ENCODE data around the gene AGAP1.
"Not testable (repeated sequence)": the region's sequence is repeated elsewhere in the genome, so short reads cannot be mapped to it uniquely, and the experiment has no call there.

Gene AGAP1

DNA sequence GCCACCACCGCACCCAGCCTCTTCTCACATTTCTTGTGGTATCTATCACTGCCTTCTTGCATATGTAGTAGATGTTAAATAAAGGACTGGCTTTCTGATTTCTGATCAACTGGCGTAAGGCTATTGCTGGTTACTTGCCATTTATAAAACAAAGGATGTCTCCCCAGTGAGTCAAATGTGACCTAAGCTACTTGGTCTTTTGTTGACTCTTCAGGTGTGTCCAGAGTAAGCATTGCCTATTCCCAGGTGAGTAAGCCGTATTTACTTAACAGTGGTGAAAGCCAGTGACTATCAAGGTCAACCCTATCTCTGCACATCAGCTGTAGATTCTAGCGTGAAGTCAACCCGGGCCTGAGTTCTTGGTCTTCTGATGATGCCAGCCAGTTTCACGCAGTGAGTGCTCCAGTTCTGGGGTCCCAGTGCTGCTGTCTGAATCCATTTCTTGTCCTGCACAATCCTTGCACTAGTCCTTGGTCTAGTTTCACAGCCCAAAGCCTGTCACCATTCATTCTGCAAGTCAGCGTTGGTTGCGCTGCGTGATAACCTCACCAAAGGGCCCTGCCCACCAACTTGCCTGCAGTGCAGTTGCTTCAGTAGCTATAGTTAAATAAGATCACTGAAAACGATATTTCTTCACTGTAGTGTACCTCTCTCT, 554.2 kb downstream of the AGAP1 start:
- DNase-seq (ENCODE audit: low read depth in 4 of 4, low spot score in 1 of 4): no peak

DNA sequence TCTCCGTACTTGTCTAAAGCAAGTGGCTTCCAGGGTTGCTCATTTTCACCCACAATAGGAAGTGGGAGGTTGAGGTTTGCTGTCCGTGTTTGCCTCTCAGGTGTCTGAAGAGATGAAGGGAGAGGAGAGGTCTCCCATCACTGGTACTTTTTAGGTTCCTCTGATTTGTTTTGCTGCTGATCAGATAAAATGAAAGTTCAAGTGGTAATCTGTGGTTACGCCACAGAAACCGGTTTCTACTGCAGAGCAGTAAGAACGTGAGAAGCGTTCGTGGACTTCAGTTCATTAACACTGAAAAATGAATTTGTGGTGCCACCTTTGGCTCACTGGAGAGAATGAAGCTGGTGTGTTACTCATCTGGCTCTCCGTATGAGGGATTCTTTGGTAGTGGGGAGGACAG, 556.1 kb downstream of the AGAP1 start:
- no peak for DNase-seq (ENCODE audit: low read depth in 4 of 4, low spot score in 1 of 4)

GRCh38 chr2:236051351-236051750, 557.5 kb downstream of the AGAP1 start:
- no peak for DNase-seq (ENCODE audit: low read depth in 4 of 4, low spot score in 1 of 4)

DNA sequence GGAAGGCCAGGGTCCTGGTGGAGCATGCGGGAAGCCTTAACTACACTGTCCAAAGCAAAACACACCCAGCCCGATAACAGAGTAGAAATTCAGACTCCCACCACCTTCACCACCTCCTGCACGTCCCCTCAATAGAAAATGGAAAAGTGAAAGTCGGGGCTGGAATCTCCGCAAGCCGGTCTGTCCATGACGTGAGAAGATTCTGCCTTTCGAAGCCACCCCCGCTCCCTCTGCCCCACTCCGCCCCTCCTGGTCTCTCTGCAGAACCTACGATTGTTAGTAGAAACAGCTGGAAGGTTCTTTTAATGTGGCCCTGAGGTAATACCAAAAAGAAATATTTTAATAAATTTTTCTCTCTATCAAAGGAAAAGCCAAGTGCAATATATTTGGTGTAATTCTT, 558.0 kb downstream of the AGAP1 start:
- DNase-seq (ENCODE audit: low read depth in 4 of 4, low spot score in 1 of 4): no peak

- no peak for DNase-seq (ENCODE audit: low read depth in 4 of 4, low spot score in 1 of 4)
These were observed 558.4 kb downstream of the AGAP1 start for GRCh38 chr2:236052206-236052605.

- DNase-seq (ENCODE audit: low read depth in 4 of 4, low spot score in 1 of 4): no peak
These were observed 559.3 kb downstream of the AGAP1 start for GRCh38 chr2:236052926-236053821.

- no peak for DNase-seq (ENCODE audit: low read depth in 4 of 4, low spot score in 1 of 4)
These were observed 560.3 kb downstream of the AGAP1 start for GRCh38 chr2:236054125-236054524.

- DNase-seq (ENCODE audit: low read depth in 4 of 4, low spot score in 1 of 4): no peak
These were observed 560.9 kb downstream of the AGAP1 start for GRCh38 chr2:236054621-236055305.

GRCh38 chr2:236055471-236055870, 561.6 kb downstream of the AGAP1 start:
- DNase-seq (ENCODE audit: low read depth in 4 of 4, low spot score in 1 of 4): no peak

GRCh38 chr2:236056141-236056540, 562.3 kb downstream of the AGAP1 start:
- DNase-seq (ENCODE audit: low read depth in 4 of 4, low spot score in 1 of 4): no peak

DNA sequence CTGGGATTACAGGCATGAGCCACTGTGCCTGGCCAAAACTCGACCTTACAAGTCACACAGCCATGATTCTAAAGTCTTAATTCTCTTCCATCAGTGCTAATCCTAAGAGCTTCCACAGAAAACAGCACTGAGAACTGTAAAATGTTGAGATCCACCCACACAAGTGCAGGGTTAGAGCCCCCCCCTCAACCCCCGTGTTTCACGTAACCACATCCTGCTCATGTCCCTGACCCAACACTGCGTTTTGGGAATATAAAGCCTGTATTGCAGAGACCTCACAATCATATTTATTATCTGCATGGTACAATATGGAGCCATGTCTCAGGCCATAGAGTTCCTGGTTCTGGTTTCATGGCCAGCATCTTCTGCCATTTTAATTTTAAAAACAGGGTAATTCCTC, 563.5 kb downstream of the AGAP1 start:
- DNase-seq (ENCODE audit: low read depth in 4 of 4, low spot score in 1 of 4): no peak

DNA sequence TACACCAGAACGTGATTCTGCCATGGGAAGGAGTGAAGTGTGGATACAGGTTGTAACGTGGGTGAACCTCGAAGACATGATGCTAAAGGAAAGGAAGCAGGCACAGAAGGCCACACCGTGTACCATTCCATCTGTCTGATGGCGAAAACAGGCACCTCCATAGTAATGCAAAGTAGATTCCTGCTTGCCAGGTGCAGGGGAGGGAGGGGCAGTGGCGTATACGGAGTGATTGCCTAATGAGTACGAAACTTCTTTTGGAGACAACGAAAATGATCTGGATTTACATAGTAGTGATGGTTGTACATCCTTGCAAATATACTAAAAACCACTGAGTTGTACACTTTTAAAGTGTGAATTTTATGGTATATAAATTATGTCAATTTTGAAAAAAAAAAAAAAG, 567.7 kb downstream of the AGAP1 start:
- DNase-seq (ENCODE audit: low read depth in 4 of 4, low spot score in 1 of 4): no peak

- no peak for DNase-seq (ENCODE audit: low read depth in 4 of 4, low spot score in 1 of 4)
These were observed 568.1 kb downstream of the AGAP1 start for GRCh38 chr2:236061899-236062298.

DNA sequence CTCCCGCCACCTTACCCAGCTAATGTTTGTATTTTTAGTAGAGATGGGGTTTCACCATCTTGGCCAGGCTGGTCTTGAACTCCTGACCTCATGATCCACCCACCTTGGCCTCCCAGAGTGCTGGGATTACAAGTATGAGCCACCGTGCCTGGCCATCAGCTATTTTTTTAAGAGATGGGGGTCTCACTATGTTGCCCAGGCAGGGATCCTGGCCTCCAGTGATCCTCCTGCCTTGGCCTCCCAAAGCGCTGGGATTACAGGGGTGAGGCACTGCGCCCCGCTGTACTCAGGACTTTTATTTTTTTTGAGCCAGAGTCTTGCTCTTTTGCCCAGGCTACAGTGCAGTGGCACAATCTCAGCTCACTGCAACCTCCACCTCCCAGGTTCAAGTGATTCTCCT, 569.0 kb downstream of the AGAP1 start:
- not testable (repeated sequence) for DNase-seq (ENCODE audit: low read depth in 4 of 4, low spot score in 1 of 4)

- DNase-seq (ENCODE audit: low read depth in 4 of 4, low spot score in 1 of 4): no peak
These were observed 570.2 kb downstream of the AGAP1 start for GRCh38 chr2:236063994-236064393.

GRCh38 chr2:236065314-236066160, 571.7 kb downstream of the AGAP1 start:
- no peak for DNase-seq (ENCODE audit: low read depth in 4 of 4, low spot score in 1 of 4)

GRCh38 chr2:236070236-236070635, 576.4 kb downstream of the AGAP1 start:
- DNase-seq (ENCODE audit: low read depth in 4 of 4, low spot score in 1 of 4): no peak

GRCh38 chr2:236073246-236073645, 579.4 kb downstream of the AGAP1 start:
- no peak for DNase-seq (ENCODE audit: low read depth in 4 of 4, low spot score in 1 of 4)

DNA sequence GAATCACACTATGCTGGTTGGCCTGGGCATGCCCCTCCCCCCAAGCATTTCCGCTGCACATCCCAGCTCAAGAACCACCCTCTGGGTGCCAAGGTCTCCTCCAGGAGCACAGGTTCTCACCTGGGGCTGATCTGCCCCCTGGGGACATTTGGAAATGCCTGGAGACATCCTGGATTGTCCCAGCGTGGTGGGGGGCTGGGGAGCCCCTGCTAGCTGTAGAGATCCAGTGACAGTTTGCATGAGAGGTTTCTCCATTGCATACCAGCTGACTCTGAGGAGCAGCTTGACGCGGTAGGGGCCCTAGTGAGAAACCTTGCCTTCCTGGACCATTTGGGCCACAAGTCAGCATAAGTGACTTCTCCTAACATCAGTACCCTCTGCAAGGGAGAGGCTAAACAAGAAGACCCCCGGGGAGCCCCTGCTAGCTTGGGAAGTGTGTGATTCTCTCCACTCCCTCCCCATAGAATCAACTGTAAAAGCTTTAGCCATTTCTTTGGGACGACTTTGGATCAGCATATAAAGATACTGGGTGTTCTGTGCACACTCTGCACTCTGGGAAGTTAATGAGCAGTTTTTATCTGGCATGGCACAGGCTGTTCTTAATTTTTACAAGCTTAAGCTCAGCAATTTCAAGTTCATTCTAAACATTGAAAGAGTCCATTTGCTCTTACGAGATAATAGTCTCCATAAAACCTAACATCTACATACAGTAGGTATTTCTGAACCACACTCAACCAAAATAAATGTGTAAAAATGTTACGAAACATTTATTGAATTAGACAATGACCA, 580.2 kb downstream of the AGAP1 start:
- DNase-seq (ENCODE audit: low read depth in 4 of 4, low spot score in 1 of 4): no peak

DNA sequence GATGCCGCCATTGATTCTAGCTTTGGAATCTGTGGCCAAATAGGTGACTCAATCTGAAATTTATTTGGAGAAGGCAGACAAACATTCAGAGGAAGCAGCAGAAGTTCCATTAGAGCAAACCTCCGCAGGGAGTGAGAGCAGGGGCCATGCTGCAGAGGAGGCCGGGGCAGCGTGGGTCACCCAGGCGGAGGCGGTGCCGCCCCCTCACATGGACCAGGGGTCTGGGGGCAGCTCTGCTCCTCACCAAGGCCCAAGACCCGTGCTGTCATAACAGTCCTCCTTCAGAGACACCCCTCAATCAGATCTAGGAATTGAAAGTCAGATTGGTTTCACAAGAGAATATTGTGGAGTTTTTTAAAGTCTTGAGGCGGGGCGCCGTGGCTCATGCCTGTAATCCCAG, 582.0 kb downstream of the AGAP1 start:
- no peak for DNase-seq (ENCODE audit: low read depth in 4 of 4, low spot score in 1 of 4)
